ENCODE results near the gene METTL8. TPM values are rescaled to one million over a fixed set of nuclear protein-coding genes. Genes with fewer than 3 reads are reported as not detected.

Gene METTL8
- total RNA-seq, 1 experiment from 2014 or later = 34.4 TPM

GRCh38 chr2:171308280-171309054, 125.3 kb downstream of the METTL8 start:
- BruUV-seq (replicated peaks) = no TSS peak
- intact Hi-C loops (cut with micrococcal nuclease) = no loop called here
- Histone ChIP-seq H3K36me3 (ENCODE audit: control insufficient read depth in 1 of 2, insufficient read depth in 2 of 2, low read length in 2 of 2) (no peaks in the 10 kb centered on the region), H3K9ac (ENCODE audit: low read length) (no peak overlapping the region), H3K9me2 (ENCODE audit: insufficient read depth) (no peaks in the 10 kb centered on the region), H4K20me1 (ENCODE audit: insufficient read depth) (no peaks in the 10 kb centered on the region), H3K4me3 (replicated peaks in 1 of 2; ENCODE audit: low read depth in 1 of 2, low read length in 2 of 2) (no peak overlapping the region), H3K27me3 (ENCODE audit: insufficient read depth, low read length) (no peaks in the 10 kb centered on the region), H2AFZ (ENCODE audit: low read depth, low read length, poor library complexity, severe bottlenecking) (no peak overlapping the region), H3K4me2 (ENCODE audit: low read length) (no peak overlapping the region), H3K27ac (ENCODE audit: low read depth, low read length) (no peak overlapping the region), H3K9me3 (ENCODE audit: control insufficient read depth in 1 of 2, insufficient read depth in 1 of 2, low read depth in 1 of 2, low read length in 2 of 2) (no peaks in the 10 kb centered on the region; a peak in 1 of 4 replicates), H3K79me2 (ENCODE audit: insufficient read depth, low read length) (no peaks in the 10 kb centered on the region), H3K4me1 (ENCODE audit: control insufficient read depth in 1 of 2, insufficient read depth in 2 of 2, low read length in 2 of 2) (no peaks in the 10 kb centered on the region)
- CTCF ChIA-PET = no interaction called here
- TF ChIP-seq YY1 (IDR thresholded peaks at IDR 0.05; ENCODE audit: extremely low read depth, insufficient replicate concordance, low read depth, low read length) (no peak), SRF (IDR thresholded peaks at IDR 0.05; ENCODE audit: low read depth) (no peak), EZH2phosphoT487 (IDR thresholded peaks at IDR 0.05; ENCODE audit: borderline replicate concordance) (no peak), CEBPB (IDR thresholded peaks at IDR 0.05; ENCODE audit: low read depth) (no peak), SP1 (IDR thresholded peaks at IDR 0.05; ENCODE audit: low read depth) (no peak), ZBTB33 (IDR thresholded peaks at IDR 0.05; ENCODE audit: extremely low read depth, insufficient replicate concordance, low read length) (no peak), ELF1 (IDR thresholded peaks at IDR 0.05; ENCODE audit: borderline replicate concordance, low read depth) (no peak), FOSL1 (IDR thresholded peaks at IDR 0.05; ENCODE audit: low read depth) (no peak), ZFX (IDR thresholded peaks at IDR 0.05) (no peak), EZH2 (IDR thresholded peaks at IDR 0.05) (no peak), POLR2A (IDR thresholded peaks at IDR 0.05; ENCODE audit: borderline replicate concordance, extremely low read depth, insufficient read depth, insufficient read length) (no peak), REST (IDR thresholded peaks at IDR 0.05; ENCODE audit: low read depth) (no peak), ATF3 (IDR thresholded peaks at IDR 0.05) (no peak), EGR1 (IDR thresholded peaks at IDR 0.05; ENCODE audit: low read depth) (no peak), ZNF274 (IDR thresholded peaks at IDR 0.05; ENCODE audit: low read depth, low read length) (no peak), CBX3 (IDR thresholded peaks at IDR 0.05; ENCODE audit: low read depth) (no peak), JUND (IDR thresholded peaks at IDR 0.05) (no peak), SIN3A (IDR thresholded peaks at IDR 0.05; ENCODE audit: low read depth) (no peak), CTCF (IDR thresholded peaks at IDR 0.05 in 2 of 3, conservative IDR thresholded peaks at IDR 0.05 in 1 of 3; ENCODE audit: borderline replicate concordance in 1 of 3, insufficient read depth in 1 of 3, low read depth in 2 of 3, low read length in 2 of 3) (no peak)
- DNase-seq (ENCODE audit: low read depth, low spot score) = no peak
- no peak for ATAC-seq
- POLR2A ChIA-PET = no interaction called here
- RAD21 ChIA-PET (ENCODE audit: low non-redundant PET in 1 of 2, low total read pairs in 2 of 2, uncharacterized antibody in 2 of 2, unreplicated experiment in 2 of 2) = no interaction called here

Data from HCT116 (cell line).